ENCODE data around the gene MYL7. TPM values are rescaled to one million over a fixed set of nuclear protein-coding genes. Genes with fewer than 3 reads are reported as not detected.

The MYL7 gene
- polyA plus RNA-seq, 1 of the 3 experiments (the other 2 are of a cell fraction), result not detected

- no peak for TF ChIP-seq TEAD4 (IDR thresholded peaks at IDR 0.05; ENCODE audit: borderline replicate concordance, insufficient read depth)
- no peak for TF ChIP-seq FOXM1 (IDR thresholded peaks at IDR 0.05; ENCODE audit: low read depth)
- no peak for TF ChIP-seq NFIC (IDR thresholded peaks at IDR 0.05; ENCODE audit: borderline replicate concordance)
- TF ChIP-seq, protein P1, sequence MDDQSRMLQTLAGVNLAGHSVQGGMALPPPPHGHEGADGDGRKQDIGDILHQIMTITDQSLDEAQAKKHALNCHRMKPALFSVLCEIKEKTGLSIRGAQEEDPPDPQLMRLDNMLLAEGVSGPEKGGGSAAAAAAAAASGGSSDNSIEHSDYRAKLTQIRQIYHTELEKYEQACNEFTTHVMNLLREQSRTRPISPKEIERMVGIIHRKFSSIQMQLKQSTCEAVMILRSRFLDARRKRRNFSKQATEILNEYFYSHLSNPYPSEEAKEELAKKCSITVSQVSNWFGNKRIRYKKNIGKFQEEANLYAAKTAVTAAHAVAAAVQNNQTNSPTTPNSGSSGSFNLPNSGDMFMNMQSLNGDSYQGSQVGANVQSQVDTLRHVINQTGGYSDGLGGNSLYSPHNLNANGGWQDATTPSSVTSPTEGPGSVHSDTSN (IDR thresholded peaks at IDR 0.05), result no peak
- no peak for TF ChIP-seq RXRA (IDR thresholded peaks at IDR 0.05; ENCODE audit: borderline replicate concordance, low read depth)
- no peak for TF ChIP-seq GABPA (IDR thresholded peaks at IDR 0.05; ENCODE audit: low read depth)
- TF ChIP-seq CHD2 (IDR thresholded peaks at IDR 0.05; ENCODE audit: low read length, partially characterized antibody), result no peak
- no peak for TF ChIP-seq EP300 (IDR thresholded peaks at IDR 0.05; ENCODE audit: borderline replicate concordance in 1 of 2, low read depth in 1 of 2, low read length in 1 of 2)
- TF ChIP-seq POLR2AphosphoS5 (IDR thresholded peaks at IDR 0.05; ENCODE audit: low read depth, low read length), result no peak
- TF ChIP-seq, protein P2, sequence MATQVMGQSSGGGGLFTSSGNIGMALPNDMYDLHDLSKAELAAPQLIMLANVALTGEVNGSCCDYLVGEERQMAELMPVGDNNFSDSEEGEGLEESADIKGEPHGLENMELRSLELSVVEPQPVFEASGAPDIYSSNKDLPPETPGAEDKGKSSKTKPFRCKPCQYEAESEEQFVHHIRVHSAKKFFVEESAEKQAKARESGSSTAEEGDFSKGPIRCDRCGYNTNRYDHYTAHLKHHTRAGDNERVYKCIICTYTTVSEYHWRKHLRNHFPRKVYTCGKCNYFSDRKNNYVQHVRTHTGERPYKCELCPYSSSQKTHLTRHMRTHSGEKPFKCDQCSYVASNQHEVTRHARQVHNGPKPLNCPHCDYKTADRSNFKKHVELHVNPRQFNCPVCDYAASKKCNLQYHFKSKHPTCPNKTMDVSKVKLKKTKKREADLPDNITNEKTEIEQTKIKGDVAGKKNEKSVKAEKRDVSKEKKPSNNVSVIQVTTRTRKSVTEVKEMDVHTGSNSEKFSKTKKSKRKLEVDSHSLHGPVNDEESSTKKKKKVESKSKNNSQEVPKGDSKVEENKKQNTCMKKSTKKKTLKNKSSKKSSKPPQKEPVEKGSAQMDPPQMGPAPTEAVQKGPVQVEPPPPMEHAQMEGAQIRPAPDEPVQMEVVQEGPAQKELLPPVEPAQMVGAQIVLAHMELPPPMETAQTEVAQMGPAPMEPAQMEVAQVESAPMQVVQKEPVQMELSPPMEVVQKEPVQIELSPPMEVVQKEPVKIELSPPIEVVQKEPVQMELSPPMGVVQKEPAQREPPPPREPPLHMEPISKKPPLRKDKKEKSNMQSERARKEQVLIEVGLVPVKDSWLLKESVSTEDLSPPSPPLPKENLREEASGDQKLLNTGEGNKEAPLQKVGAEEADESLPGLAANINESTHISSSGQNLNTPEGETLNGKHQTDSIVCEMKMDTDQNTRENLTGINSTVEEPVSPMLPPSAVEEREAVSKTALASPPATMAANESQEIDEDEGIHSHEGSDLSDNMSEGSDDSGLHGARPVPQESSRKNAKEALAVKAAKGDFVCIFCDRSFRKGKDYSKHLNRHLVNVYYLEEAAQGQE (IDR thresholded peaks at IDR 0.05; ENCODE audit: low read depth, low read length), result no peak
Observed at GRCh38 chr7:44116087-44116788, 24.9 kb downstream of the MYL7 start (continued).

- Histone ChIP-seq H3K79me2 (ENCODE audit: insufficient read depth) (peaks cover 11% of the 10 kb centered on the region; the same call in 1 of the 2 replicates), H3K9me2 (no peaks in the 10 kb centered on the region), H3K27ac (ENCODE audit: low read depth in 2 of 2, low read length in 1 of 2) (no peak overlapping the region), H4K20me1 (ENCODE audit: insufficient read depth) (peaks cover 12% of the 10 kb centered on the region; the same call in 1 of the 2 replicates), H2AFZ (ENCODE audit: low read depth) (no peak overlapping the region), H3K36me3 (replicated peaks in 1 of 2; ENCODE audit: control insufficient read depth in 1 of 2, insufficient read depth in 2 of 2, low read length in 1 of 2) (peaks cover 31 to 80% of the 10 kb centered on the region in 2 experiments), H3F3A (replicated peaks; ENCODE audit: insufficient read depth) (peaks cover 26% of the 10 kb centered on the region), H3K27me3 (ENCODE audit: insufficient read depth) (no peaks in the 10 kb centered on the region), H3K9ac (no peak overlapping the region), H3K9me3 (no peaks in the 10 kb centered on the region), H3K4me3 (ENCODE audit: low read depth in 2 of 2, low read length in 1 of 2) (no peak overlapping the region), H3K4me1 (ENCODE audit: control insufficient read depth in 1 of 2, insufficient read depth in 2 of 2, low read depth in 1 of 2, low read length in 1 of 2) (peaks cover 0 to 15% of the 10 kb centered on the region in 2 experiments; a peak in 1 of 4 replicates), H3K4me2 (no peak overlapping the region)
- 80% methylated on average over 4 of the region's 12 CpGs for WGBS (ENCODE audit: low lambda C conversion rate)
- DNase-seq, result no peak
- TF ChIP-seq, protein P1 (IDR thresholded peaks at IDR 0.05), result no peak
- TF ChIP-seq MXI1 (IDR thresholded peaks at IDR 0.05; ENCODE audit: low read depth, low read length) (no peak), RCOR1 (IDR thresholded peaks at IDR 0.05; ENCODE audit: low read length) (no peak)
- CTCF ChIA-PET, result interaction anchor here (1.1 to 1.7 kb wide), 3 partner anchors 9 to 11 kb away, joined by 3 to 6 read pairs (median 5); partner anchors contain the start of gene POLD2
- POLR2A ChIA-PET, result interaction anchor here (1.6 to 1.7 kb wide), 2 partner anchors 12 to 42 kb away, joined by 4 to 6 read pairs; no protein-coding TSS in a partner anchor
Observed at GRCh38 chr7:44114586-44115310, 26.4 kb downstream of the MYL7 start.
